Suprapubic skin (tissue), 4 donors: ENCODE results near the gene CDK5RAP2. TPM values are rescaled to one million over a fixed set of nuclear protein-coding genes. Genes with fewer than 3 reads are reported as not detected.

ENCODE experiments used
- DNase-seq, 2 donors: peaks; one replicate each; pipeline ENCODE4 v3.0.0-alpha.2; 2019; ENCODE audit warnings: low spot score in 2 of 2
- H3K27ac ChIP-seq: fragments of 200-600 bp; sonication (generic); one replicate; pipeline ENCODE4 v1.5.1; 2019
- H3K27me3 ChIP-seq: fragments of 200-600 bp; sonication (generic); one replicate; pipeline ENCODE4 v1.5.1; 2019
- H3K36me3 ChIP-seq: fragments of 200-600 bp; sonication (generic); one replicate; pipeline ENCODE4 v1.5.1; 2019
- H3K4me1 ChIP-seq: fragments of 200-600 bp; sonication (generic); one replicate; pipeline ENCODE4 v1.5.1; 2019
- H3K4me3 ChIP-seq: fragments of 200-600 bp; sonication (generic); one replicate; pipeline ENCODE4 v1.5.1; 2019; ENCODE audit warnings: mild to moderate bottlenecking
- H3K9me3 ChIP-seq: fragments of 200-600 bp; sonication (generic); one replicate; pipeline ENCODE4 v1.5.1; 2019
- CTCF ChIP-seq, 2 donors: fragments of 200-600 bp in 1 of 2; fragments of 450-650 bp in 1 of 2; sonication (generic) in 1 of 2; IDR thresholded peaks; one replicate each; pipeline ENCODE4 v1.5.1; 2016 to 2019; ENCODE audit warnings: antibody characterized with exemption in 2 of 2, mild to moderate bottlenecking in 1 of 2, moderate library complexity in 1 of 2
- EP300 ChIP-seq: sonication (generic); formaldehyde crosslinking; IDR thresholded peaks from one replicate; pipeline ENCODE4 v1.6.1; 2017; ENCODE audit warnings: antibody characterized with exemption
- POLR2A ChIP-seq, 2 donors: fragments of 450-650 bp; IDR thresholded peaks; one replicate each; pipeline ENCODE4 v1.6.1; 2017; ENCODE audit warnings: antibody characterized with exemption in 2 of 2, mild to moderate bottlenecking in 2 of 2, moderate library complexity in 2 of 2
- POLR2AphosphoS5 ChIP-seq, 3 donors: sonication (generic); formaldehyde crosslinking; IDR thresholded peaks; one replicate each; pipeline ENCODE4 v1.6.1; 2017; ENCODE audit warnings: antibody characterized with exemption in 3 of 3
- WGBS: methylation state at CpG from one replicate; pipeline ENCODE4 v1.1.5; 2018; 5-methylcytosine and 5-hydroxymethylcytosine counted together
- total RNA-seq, 4 donors: library from RNA; depleted of rRNA; stranded (reverse); fragments of >200 nt; gene quantifications; one replicate each; pipeline ENCODE4 v1.1.0, GENCODE V29; 2016

The CDK5RAP2 gene
- total RNA-seq, 4 donors from 2014 or later: 60.1 to 105 (median 64.3) TPM

- peaks cover 36% of the 10 kb centered on the region for H3K4me1 ChIP-seq
- no peaks in the 10 kb centered on the region for H3K9me3 ChIP-seq
- WGBS: 81% methylated on average over 9 of the region's 9 CpGs
- no peak overlapping the region for H3K4me3 ChIP-seq
- DNase-seq: no peak
- no peaks in the 10 kb centered on the region for H3K27me3 ChIP-seq
- peak overlapping the region; percentile 0 for H3K27ac ChIP-seq
- TF ChIP-seq EP300 (no peak), CTCF (IDR thresholded peaks at IDR 0.05) (no peak), POLR2A (IDR thresholded peaks at IDR 0.05) (no peak), POLR2AphosphoS5 (IDR thresholded peaks at IDR 0.05) (no peak)
- peaks cover 6% of the 10 kb centered on the region for H3K36me3 ChIP-seq
These were observed 97.4 kb downstream of the CDK5RAP2 start for GRCh38 chr9:120482424-120483186.

- Histone ChIP-seq H3K27me3 (no peaks in the 10 kb centered on the region), H3K9me3 (no peaks in the 10 kb centered on the region), H3K4me1 (peaks cover 43% of the 10 kb centered on the region), H3K27ac (no peak overlapping the region), H3K36me3 (peaks cover 8% of the 10 kb centered on the region), H3K4me3 (no peak overlapping the region)
- 100% methylated on average over 2 of the region's 2 CpGs for WGBS
- no peak for TF ChIP-seq EP300
- TF ChIP-seq POLR2A (IDR thresholded peaks at IDR 0.05): no peak
- no peak for TF ChIP-seq CTCF (IDR thresholded peaks at IDR 0.05)
- TF ChIP-seq POLR2AphosphoS5 (IDR thresholded peaks at IDR 0.05): no peak
- no peak for DNase-seq
These were observed 98.1 kb downstream of the CDK5RAP2 start for GRCh38 chr9:120481846-120482245.

- no peak overlapping the region for H3K4me3 ChIP-seq
- peaks cover 14% of the 10 kb centered on the region for H3K36me3 ChIP-seq
These were observed 98.7 kb downstream of the CDK5RAP2 start for GRCh38 chr9:120481248-120481647.

GRCh38 chr9:120480707-120481106 lies 99.3 kb downstream of the CDK5RAP2 start:
- 13% methylated on average over 1 of the region's 1 CpG for WGBS
- TF ChIP-seq EP300: no peak
- TF ChIP-seq CTCF (IDR thresholded peaks at IDR 0.05): no peak
- no peak for TF ChIP-seq POLR2AphosphoS5 (IDR thresholded peaks at IDR 0.05)
- TF ChIP-seq POLR2A (IDR thresholded peaks at IDR 0.05): no peak
- DNase-seq: no peak
- H3K4me1 ChIP-seq: peaks cover 32% of the 10 kb centered on the region
- no peaks in the 10 kb centered on the region for H3K9me3 ChIP-seq
- no peak overlapping the region for H3K4me3 ChIP-seq
- H3K27me3 ChIP-seq: no peaks in the 10 kb centered on the region
- H3K36me3 ChIP-seq: peaks cover 18% of the 10 kb centered on the region
- H3K27ac ChIP-seq: peak overlapping the region; percentile 21

More at GRCh38 chr9:120481248-120481647, 98.7 kb downstream of the CDK5RAP2 start:
- no peak for DNase-seq
- H3K27me3 ChIP-seq: no peaks in the 10 kb centered on the region
- H3K27ac ChIP-seq: peak overlapping the region; percentile 21
- 100% methylated on average over 1 of the region's 1 CpG for WGBS
- H3K9me3 ChIP-seq: no peaks in the 10 kb centered on the region
- no peak for TF ChIP-seq POLR2AphosphoS5 (IDR thresholded peaks at IDR 0.05)
- TF ChIP-seq POLR2A (IDR thresholded peaks at IDR 0.05): no peak
- no peak for TF ChIP-seq CTCF (IDR thresholded peaks at IDR 0.05)
- TF ChIP-seq EP300: no peak
- H3K4me1 ChIP-seq: peaks cover 37% of the 10 kb centered on the region

GRCh38 chr9:120478208-120478607 lies 101.8 kb downstream of the CDK5RAP2 start:
- 87% methylated on average over 6 of the region's 6 CpGs for WGBS
- H3K4me1 ChIP-seq: peaks cover 34% of the 10 kb centered on the region
- H3K9me3 ChIP-seq: no peaks in the 10 kb centered on the region
- H3K36me3 ChIP-seq: peaks cover 19% of the 10 kb centered on the region
- no peak for TF ChIP-seq EP300
- no peak for TF ChIP-seq POLR2A (IDR thresholded peaks at IDR 0.05)
- TF ChIP-seq POLR2AphosphoS5 (IDR thresholded peaks at IDR 0.05): no peak
- TF ChIP-seq CTCF (IDR thresholded peaks at IDR 0.05): no peak
- H3K27me3 ChIP-seq: no peaks in the 10 kb centered on the region
- H3K4me3 ChIP-seq: no peak overlapping the region
- no peak for DNase-seq
- peak overlapping the region; percentile 26 for H3K27ac ChIP-seq
